Esophagus muscularis mucosa (tissue), 4 donors: ENCODE data around the gene NARF. TPM values are rescaled to one million over a fixed set of nuclear protein-coding genes. Genes with fewer than 3 reads are reported as not detected.
"Not testable (repeated sequence)": the region's sequence is repeated elsewhere in the genome, so short reads cannot be mapped to it uniquely, and the experiment has no call there.

ENCODE experiments used
- DNase-seq: peaks from one replicate; pipeline ENCODE4 v3.0.0-alpha.2; 2017; ENCODE audit errors: extremely low spot score
- H3K27ac ChIP-seq, 4 donors: fragments of 200-600 bp; sonication (generic); replicated peaks in 1 of 4; 1 replicate in 3 of 4; 2 replicates in 1 of 4; pipeline ENCODE4 v1.5.1; 2016 to 2019; ENCODE audit warnings: mild to moderate bottlenecking in 1 of 4
- H3K27me3 ChIP-seq, 4 donors: fragments of 200-600 bp; sonication (generic); one replicate each; pipeline versions ENCODE4 v1.5.1 to v1.6.0; 2016 to 2019
- H3K36me3 ChIP-seq, 4 donors: fragments of 200-600 bp; sonication (generic); one replicate each; pipeline ENCODE4 v1.5.1; 2016 to 2019
- H3K4me1 ChIP-seq, 4 donors: fragments of 200-600 bp; sonication (generic); one replicate each; pipeline ENCODE4 v1.5.1; 2016 to 2019
- H3K4me3 ChIP-seq, 4 donors: fragments of 200-600 bp; sonication (generic); 1 replicate in 2 of 4; 2 replicates in 2 of 4; pipeline ENCODE4 v1.5.1; 2016 to 2019; ENCODE audit warnings: mild to moderate bottlenecking in 4 of 4, moderate library complexity in 1 of 4
- H3K9me3 ChIP-seq, 4 donors: fragments of 200-600 bp; sonication (generic); 1 replicate in 3 of 4; 2 replicates in 1 of 4; pipeline ENCODE4 v1.5.1; 2016 to 2019
- CTCF ChIP-seq, 3 experiments: fragments of 200-600 bp in 2 of 3; fragments of 450-650 bp in 1 of 3; sonication (generic) in 2 of 3; IDR thresholded peaks; one replicate each; pipeline ENCODE4 v1.5.1; 2017 to 2019; ENCODE audit warnings: antibody characterized with exemption in 3 of 3, mild to moderate bottlenecking in 2 of 3, moderate library complexity in 1 of 3
- EP300 ChIP-seq: sonication (generic); formaldehyde crosslinking; IDR thresholded peaks from one replicate; pipeline ENCODE4 v1.6.1; 2017; ENCODE audit warnings: antibody characterized with exemption
- POLR2A ChIP-seq: fragments of 450-650 bp; IDR thresholded peaks from one replicate; pipeline ENCODE4 v1.6.1; 2017; ENCODE audit warnings: antibody characterized with exemption, moderate library complexity, mild to moderate bottlenecking, low read depth
- POLR2AphosphoS5 ChIP-seq, 2 donors: sonication (generic); formaldehyde crosslinking; IDR thresholded peaks; one replicate each; pipeline ENCODE4 v1.6.1; 2017; ENCODE audit warnings: antibody characterized with exemption in 2 of 2
- WGBS: methylation state at CpG from one replicate; pipeline ENCODE4 v1.1.5; 2018; 5-methylcytosine and 5-hydroxymethylcytosine counted together
- intact Hi-C: fragments of 100-400 bp; cut with DNase I; formaldehyde crosslinking; loops from one replicate; pipeline ENCODE4 v1.15.1; 2023
- small RNA-seq, 3 donors: library from RNA; depleted of rRNA; stranded (forward); fragments of <200 nt; gene quantifications; one replicate each; pipeline ENCODE3, GENCODE V24; 2016
- total RNA-seq, 4 donors: library from RNA; depleted of rRNA; stranded (reverse); fragments of >200 nt; gene quantifications; one replicate each; pipeline versions ENCODE4 v1.1.0 to v1.2.1, GENCODE V29; 2016

NARF gene
- total RNA-seq, 4 donors from 2014 or later: 26.2 to 30.9 (median 29.3) TPM

GRCh38 chr17:82531431-82531881, 72.9 kb downstream of the NARF start:
- no peaks in the 10 kb centered on the region for H3K27me3 ChIP-seq
- intact Hi-C loops: no loop called here
- no peaks in the 10 kb centered on the region for H3K9me3 ChIP-seq
- no peak overlapping the region for H3K4me3 ChIP-seq
- H3K36me3 ChIP-seq: no peaks in the 10 kb centered on the region
- DNase-seq: no peak
- H3K27ac ChIP-seq: peak overlapping the region; percentile 20 to 81 (median 50)
- peaks cover 77 to 98% (median 94%) of the 10 kb centered on the region in 4 donors for H3K4me1 ChIP-seq
- TF ChIP-seq POLR2A (no peak), EP300 (no peak), CTCF (IDR thresholded peaks at IDR 0.05) (no peak), POLR2AphosphoS5 (IDR thresholded peaks at IDR 0.05) (no peak)
- 62% methylated on average over 7 of the region's 7 CpGs for WGBS

- no peak for TF ChIP-seq POLR2A
- TF ChIP-seq CTCF (IDR thresholded peaks at IDR 0.05): no peak
- TF ChIP-seq POLR2AphosphoS5 (IDR thresholded peaks at IDR 0.05): no peak
- TF ChIP-seq EP300: no peak
- WGBS: 71% methylated on average over 7 of the region's 7 CpGs
- Histone ChIP-seq H3K9me3 (no peaks in the 10 kb centered on the region), H3K36me3 (no peaks in the 10 kb centered on the region), H3K27me3 (no peaks in the 10 kb centered on the region), H3K4me1 (peaks cover 77 to 98% (median 94%) of the 10 kb centered on the region in 4 donors), H3K4me3 (no peak overlapping the region), H3K27ac (peak overlapping the region in 3 of 4 donors; percentile 80 to 91 (median 88))
- intact Hi-C loops: no loop called here
- no peak for DNase-seq
Observed at GRCh38 chr17:82534401-82534812, 75.9 kb downstream of the NARF start.

GRCh38 chr17:82536512-82537201, 78.1 kb downstream of the NARF start:
- no peak for DNase-seq
- peak overlapping the region; percentile 80 to 91 (median 88) for H3K27ac ChIP-seq
- intact Hi-C loops: no loop called here
- H3K4me1 ChIP-seq: peaks cover 68 to 91% (median 90%) of the 10 kb centered on the region in 4 donors
- no peaks in the 10 kb centered on the region for H3K9me3 ChIP-seq
- H3K27me3 ChIP-seq: no peaks in the 10 kb centered on the region
- TF ChIP-seq EP300 (no peak), POLR2AphosphoS5 (IDR thresholded peaks at IDR 0.05) (peak in 1 of 2 donors; percentile 36), POLR2A (no peak)
- WGBS: 16% methylated on average over 6 of the region's 6 CpGs
- peak overlapping the region; percentile 15 to 31 (median 24) for H3K4me3 ChIP-seq
- H3K36me3 ChIP-seq: no peaks in the 10 kb centered on the region

GRCh38 chr17:82537228-82537627, 78.7 kb downstream of the NARF start:
- not testable (repeated sequence) for DNase-seq

GRCh38 chr17:82539076-82539475, 80.5 kb downstream of the NARF start:
- H3K27me3 ChIP-seq, H3K4me3 ChIP-seq, H3K9me3 ChIP-seq, H3K36me3 ChIP-seq, DNase-seq, intact Hi-C loops: not testable (repeated sequence)
- 94% methylated on average over 15 of the region's 18 CpGs for WGBS
- Histone ChIP-seq H3K27ac (peak overlapping the region; percentile 80 to 91 (median 88)), H3K4me1 (peaks cover 80 to 89% (median 86%) of the 10 kb centered on the region in 4 donors)

More at GRCh38 chr17:82537228-82537627, 78.7 kb downstream of the NARF start:
- Histone ChIP-seq H3K4me3 (peak overlapping the region in 3 of 4 donors; percentile 18 to 31 (median 30)), H3K27ac (peak overlapping the region; percentile 80 to 91 (median 88)), H3K4me1 (peaks cover 71 to 85% (median 84%) of the 10 kb centered on the region in 4 donors)
- H3K9me3 ChIP-seq, H3K27me3 ChIP-seq, intact Hi-C loops, H3K36me3 ChIP-seq: not testable (repeated sequence)
- 70% methylated on average over 9 of the region's 9 CpGs for WGBS

Small RNAs within 50 kb of the gene (small RNA-seq; reads per million reads assigned to genes)
- 0 reads per million in 3 donors for gene RF00019

Other genes with a start within 250 kb of the NARF start
- 10 to 100 TPM in 3 of 4 donors, 1 to 10 TPM in 1; 8.4 to 21.6 (median 16.4) TPM for gene CCDC57, start 245.9 kb upstream of the NARF start, total RNA-seq
- gene SLC16A3, start 229.7 kb upstream of the NARF start, total RNA-seq: 10 to 100 TPM; 17.0 to 28.8 (median 23.4) TPM
- 10 to 100 TPM; 47.2 to 65.5 (median 61.0) TPM for gene CSNK1D, start 185.0 kb upstream of the NARF start, total RNA-seq
- gene CD7, start 141.1 kb upstream of the NARF start, total RNA-seq: 1 to 10 TPM in 2 of 4 donors, under 1 TPM in 1, not detected in 1; 0.91 to 5.7 (median 2.0) TPM
- gene SECTM1, start 125.0 kb upstream of the NARF start, total RNA-seq: 10 to 100 TPM in 3 of 4 donors, 1 to 10 TPM in 1; 10.0 to 41.1 (median 22.2) TPM
- not detected for gene TEX19, start 99.5 kb upstream of the NARF start, total RNA-seq
- not detected for gene UTS2R, start 87.0 kb upstream of the NARF start, total RNA-seq
- 10 to 100 TPM; 15.7 to 27.1 (median 20.6) TPM for gene HEXD, start 40.4 kb upstream of the NARF start, total RNA-seq
- 10 to 100 TPM; 21.6 to 35.3 (median 28.5) TPM for gene OGFOD3, start 40.2 kb upstream of the NARF start, total RNA-seq
- gene CYBC1, start 8.0 kb upstream of the NARF start, total RNA-seq: 10 to 100 TPM; 40.7 to 78.3 (median 69.7) TPM
- 10 to 100 TPM; 27.0 to 51.6 (median 45.3) TPM for gene FOXK2, start 61.0 kb downstream of the NARF start, total RNA-seq
- gene WDR45B, start 189.7 kb downstream of the NARF start, total RNA-seq: 10 to 100 TPM; 57.3 to 81.4 (median 74.4) TPM
- gene RAB40B, start 240.0 kb downstream of the NARF start, total RNA-seq: 10 to 100 TPM in 3 of 4 donors, 1 to 10 TPM in 1; 6.2 to 24.3 (median 19.4) TPM